GM19240 (cell line): ENCODE data around the gene TSR3.

ENCODE experiments used
- DNase-seq: peaks from one replicate; pipeline ENCODE4 v3.0.0; 2011; ENCODE audit warnings: low spot score; ENCODE audit not compliant: insufficient read length

The TSR3 gene

GRCh38 chr16:1325673-1326371 is 25.9 kb downstream of the TSR3 start:
- no peak for DNase-seq

GRCh38 chr16:1325261-1325660 is 26.4 kb downstream of the TSR3 start:
- DNase-seq: no peak

- DNase-seq: no peak
Measured at GRCh38 chr16:1324286-1324826, 27.3 kb downstream of the TSR3 start.

GRCh38 chr16:1323296-1324239 is 28.1 kb downstream of the TSR3 start:
- DNase-seq: no peak

GRCh38 chr16:1322407-1322806 is 29.3 kb downstream of the TSR3 start:
- DNase-seq: no peak

- DNase-seq: no peak
Measured at GRCh38 chr16:1320658-1321240, 30.9 kb downstream of the TSR3 start.

GRCh38 chr16:1320097-1320496 is 31.6 kb downstream of the TSR3 start:
- no peak for DNase-seq

- DNase-seq: no peak
Measured at GRCh38 chr16:1319041-1319440, 32.6 kb downstream of the TSR3 start.

- no peak for DNase-seq
Measured at GRCh38 chr16:1318268-1318545, 33.5 kb downstream of the TSR3 start.

- no peak for DNase-seq
Measured at GRCh38 chr16:1317479-1318267, 34.0 kb downstream of the TSR3 start.

- no peak for DNase-seq
Measured at GRCh38 chr16:1316033-1316405, 35.7 kb downstream of the TSR3 start.

- DNase-seq: no peak
Measured at GRCh38 chr16:1315081-1316032, 36.3 kb downstream of the TSR3 start.

- DNase-seq: no peak
Measured at GRCh38 chr16:1314399-1315068, 37.1 kb downstream of the TSR3 start.

- DNase-seq: no peak
Measured at GRCh38 chr16:1313721-1314369, 37.8 kb downstream of the TSR3 start.

- no peak for DNase-seq
Measured at GRCh38 chr16:1312903-1313302, 38.8 kb downstream of the TSR3 start.

- DNase-seq: no peak
Measured at GRCh38 chr16:1312467-1312816, 39.2 kb downstream of the TSR3 start.

- DNase-seq: no peak
Measured at GRCh38 chr16:1311738-1312466, 39.8 kb downstream of the TSR3 start.

GRCh38 chr16:1311212-1311737 is 40.4 kb downstream of the TSR3 start:
- DNase-seq: no peak
